ENCODE data around the gene FEV.
"Not testable (repeated sequence)": the region's sequence is repeated elsewhere in the genome, so short reads cannot be mapped to it uniquely, and the experiment has no call there.

FEV gene

DNA sequence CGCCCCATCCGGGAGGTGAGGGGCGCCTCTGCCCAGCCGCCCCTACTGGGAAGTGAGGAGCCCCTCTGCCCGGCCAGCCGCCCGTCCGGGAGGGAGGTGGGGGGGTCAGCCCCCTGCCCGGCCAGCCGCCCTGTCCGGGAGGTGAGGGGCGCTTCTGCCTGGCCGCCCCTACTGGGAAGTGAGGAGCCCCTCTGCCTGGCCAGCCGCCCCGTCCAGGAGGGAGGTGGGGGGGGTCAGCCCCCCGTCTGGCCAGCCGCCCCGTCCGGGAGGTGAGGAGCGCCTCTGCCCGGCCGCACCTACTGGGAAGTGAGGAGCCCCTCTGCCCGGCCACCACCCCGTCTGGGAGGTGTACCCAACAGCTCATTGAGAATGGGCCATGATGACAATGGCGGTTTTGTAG is 53.2 kb downstream of the FEV start:
- DNase-seq (ENCODE audit: low spot score), result not testable (repeated sequence)
